Epithelial cell of proximal tubule (primary cell): ENCODE measurements around the gene NKAIN4. TPM values are rescaled to one million over a fixed set of nuclear protein-coding genes. Genes with fewer than 3 reads are reported as not detected.

ENCODE experiments used
- DNase-seq: peaks from one replicate; pipeline ENCODE4 v3.0.0-alpha.2; 2011; ENCODE audit warnings: low read depth
- H3K4me3 ChIP-seq: 2 replicates; pipeline ENCODE4 v1.5.1; 2011; ENCODE audit warnings: low read depth, mild to moderate bottlenecking, low read length
- total RNA-seq: library from RNA; depleted of rRNA; stranded (reverse); fragments of >200 nt; gene quantifications from 2 replicates; pipeline ENCODE4 v1.2.3, GENCODE V29; 2015
- TF ChIP-seq, protein P1 (sequence below): conservative IDR thresholded peaks from 2 replicates; pipeline ENCODE4 v1.5.1; 2012; ENCODE audit warnings: low read depth, mild to moderate bottlenecking, low read length

NKAIN4 gene
- total RNA-seq, 1 donor from 2014 or later = 4.0 TPM

DNA sequence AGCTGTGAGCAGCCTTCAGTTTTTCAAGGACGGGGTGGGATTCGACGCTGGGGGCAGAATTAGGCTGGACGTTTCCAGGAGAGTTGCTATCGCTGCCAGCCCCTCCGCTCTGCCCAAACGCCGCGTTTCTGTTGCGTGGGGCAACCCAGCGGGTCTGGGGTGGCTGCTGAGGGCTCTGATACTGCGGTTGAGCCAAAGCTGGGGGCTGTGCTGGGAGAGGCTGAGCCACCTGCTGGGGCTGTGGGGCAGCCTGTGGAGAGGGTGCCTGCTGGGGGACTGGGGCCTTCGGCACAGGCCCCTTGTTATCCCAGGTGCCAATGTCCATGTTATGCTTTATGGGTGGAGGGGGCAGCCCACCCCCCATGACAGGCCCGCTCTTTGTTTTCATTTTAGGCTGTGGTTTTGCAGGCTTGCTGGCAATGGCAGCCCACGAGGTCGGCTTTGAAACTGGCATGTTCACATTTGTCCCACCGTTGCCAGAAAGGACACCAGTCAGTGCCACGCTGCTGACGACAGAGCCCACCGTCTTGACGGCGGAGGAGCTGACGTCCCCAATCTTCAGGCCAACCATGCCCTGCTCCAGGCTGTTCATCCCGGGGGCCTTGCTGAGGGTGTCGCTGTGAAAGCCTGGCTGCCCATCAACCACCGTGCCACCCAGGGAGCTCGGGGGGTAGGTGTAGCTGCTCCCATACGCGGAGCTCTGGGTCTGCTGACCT lies 51.3 kb downstream of the NKAIN4 start:
- TF ChIP-seq, protein P1, sequence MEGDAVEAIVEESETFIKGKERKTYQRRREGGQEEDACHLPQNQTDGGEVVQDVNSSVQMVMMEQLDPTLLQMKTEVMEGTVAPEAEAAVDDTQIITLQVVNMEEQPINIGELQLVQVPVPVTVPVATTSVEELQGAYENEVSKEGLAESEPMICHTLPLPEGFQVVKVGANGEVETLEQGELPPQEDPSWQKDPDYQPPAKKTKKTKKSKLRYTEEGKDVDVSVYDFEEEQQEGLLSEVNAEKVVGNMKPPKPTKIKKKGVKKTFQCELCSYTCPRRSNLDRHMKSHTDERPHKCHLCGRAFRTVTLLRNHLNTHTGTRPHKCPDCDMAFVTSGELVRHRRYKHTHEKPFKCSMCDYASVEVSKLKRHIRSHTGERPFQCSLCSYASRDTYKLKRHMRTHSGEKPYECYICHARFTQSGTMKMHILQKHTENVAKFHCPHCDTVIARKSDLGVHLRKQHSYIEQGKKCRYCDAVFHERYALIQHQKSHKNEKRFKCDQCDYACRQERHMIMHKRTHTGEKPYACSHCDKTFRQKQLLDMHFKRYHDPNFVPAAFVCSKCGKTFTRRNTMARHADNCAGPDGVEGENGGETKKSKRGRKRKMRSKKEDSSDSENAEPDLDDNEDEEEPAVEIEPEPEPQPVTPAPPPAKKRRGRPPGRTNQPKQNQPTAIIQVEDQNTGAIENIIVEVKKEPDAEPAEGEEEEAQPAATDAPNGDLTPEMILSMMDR = no peak
- H3K4me3 ChIP-seq = no peak overlapping the region
- DNase-seq = no peak

DNA sequence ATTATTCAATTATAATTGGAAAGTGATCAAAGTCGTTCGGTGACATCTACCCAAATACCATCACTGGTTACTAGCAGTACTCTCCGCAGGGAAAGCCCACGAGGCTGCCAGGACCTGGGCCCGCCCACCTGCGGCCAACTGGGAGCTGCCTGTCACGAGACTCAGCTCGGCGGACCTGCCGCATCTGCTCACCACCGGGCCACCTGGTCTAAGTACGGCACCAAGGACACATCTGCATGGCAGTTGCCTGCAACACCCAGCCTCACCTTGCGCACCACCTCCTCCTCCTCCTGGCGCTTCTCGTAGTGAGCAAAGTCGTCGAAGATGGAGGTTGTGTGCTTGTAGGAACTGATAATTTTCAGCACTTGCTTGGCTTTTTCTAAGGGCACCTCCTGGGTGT lies 52.2 kb downstream of the NKAIN4 start:
- DNase-seq = no peak
- TF ChIP-seq, protein P1 = no peak
- no peak overlapping the region for H3K4me3 ChIP-seq

DNA sequence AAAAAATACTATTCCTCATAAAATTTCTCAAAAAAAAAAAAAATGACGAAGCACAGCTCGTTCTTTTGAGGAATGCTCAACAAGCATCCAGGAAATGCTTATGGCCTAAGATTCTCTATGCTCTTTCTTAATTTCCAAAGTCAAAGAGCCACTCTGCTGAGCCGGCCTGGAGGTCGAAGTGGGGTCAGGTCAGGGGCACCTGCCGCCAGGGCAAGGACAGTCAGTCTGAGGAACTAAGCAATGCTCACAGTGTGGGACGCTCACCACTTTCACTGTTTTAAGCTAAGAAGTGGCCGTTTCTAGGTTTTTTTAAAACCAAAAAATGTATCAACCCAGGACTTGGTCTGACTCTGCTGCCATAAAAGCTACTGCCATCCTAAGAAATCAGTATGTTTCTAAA lies 55.7 kb downstream of the NKAIN4 start:
- DNase-seq = no peak
- H3K4me3 ChIP-seq = no peak overlapping the region
- TF ChIP-seq, protein P1 = no peak

DNA sequence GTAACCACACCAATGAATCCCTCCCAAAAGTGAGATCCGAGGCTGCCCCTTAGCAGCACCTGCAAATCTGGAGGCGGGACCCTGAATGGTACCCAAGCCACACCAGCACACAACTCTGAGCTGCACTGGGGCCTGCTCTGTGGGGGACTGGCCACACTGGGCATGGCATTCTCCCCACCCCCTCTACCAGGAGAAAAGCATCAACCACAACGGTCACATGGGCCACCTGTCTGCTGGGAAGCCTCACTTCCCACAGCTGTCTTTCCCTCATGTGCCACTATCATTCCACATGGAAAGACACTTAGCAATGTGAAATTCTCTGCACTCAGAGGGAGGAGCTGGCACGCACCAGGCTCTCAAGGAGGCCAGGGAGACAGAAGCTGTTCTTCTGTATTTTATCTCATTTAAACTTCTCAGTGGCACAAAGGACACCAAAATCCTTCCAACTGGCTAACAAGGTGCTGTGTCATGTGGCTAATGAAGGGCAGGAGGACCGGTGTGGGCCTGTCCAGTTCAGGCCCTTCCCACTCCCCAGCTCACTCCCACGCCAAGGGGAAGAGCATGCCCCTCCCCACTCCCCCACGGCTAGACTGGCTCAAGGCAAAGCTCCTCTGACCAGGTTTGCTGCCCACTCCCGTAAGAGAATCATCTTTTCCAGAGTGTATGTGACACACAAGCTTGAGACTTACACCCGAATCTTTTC lies 57.3 kb downstream of the NKAIN4 start:
- TF ChIP-seq, protein P1 = no peak

DNA sequence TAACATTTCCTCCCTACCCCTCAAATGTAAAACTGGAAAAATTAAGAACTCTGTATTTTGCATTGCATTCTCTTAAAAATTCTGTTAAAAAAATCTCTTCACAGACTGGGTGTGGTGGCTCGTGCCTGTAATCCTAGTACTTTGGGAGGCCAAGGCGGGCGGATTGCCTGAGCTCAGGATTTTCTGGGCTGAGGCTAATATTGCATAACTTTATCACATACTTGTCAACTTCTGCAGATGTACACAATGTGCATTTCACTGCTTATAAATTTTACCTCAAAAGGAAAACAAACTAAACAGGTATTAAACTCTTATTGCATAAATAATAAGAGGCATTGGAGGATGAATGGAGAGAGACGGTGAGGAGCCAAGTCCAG lies 59.5 kb downstream of the NKAIN4 start:
- TF ChIP-seq, protein P1 = no peak
- no peak overlapping the region for H3K4me3 ChIP-seq
- DNase-seq = no peak

More for the DNA sequence above, 57.3 kb downstream of the NKAIN4 start:
- DNase-seq = no peak
- H3K4me3 ChIP-seq = no peak overlapping the region

DNA sequence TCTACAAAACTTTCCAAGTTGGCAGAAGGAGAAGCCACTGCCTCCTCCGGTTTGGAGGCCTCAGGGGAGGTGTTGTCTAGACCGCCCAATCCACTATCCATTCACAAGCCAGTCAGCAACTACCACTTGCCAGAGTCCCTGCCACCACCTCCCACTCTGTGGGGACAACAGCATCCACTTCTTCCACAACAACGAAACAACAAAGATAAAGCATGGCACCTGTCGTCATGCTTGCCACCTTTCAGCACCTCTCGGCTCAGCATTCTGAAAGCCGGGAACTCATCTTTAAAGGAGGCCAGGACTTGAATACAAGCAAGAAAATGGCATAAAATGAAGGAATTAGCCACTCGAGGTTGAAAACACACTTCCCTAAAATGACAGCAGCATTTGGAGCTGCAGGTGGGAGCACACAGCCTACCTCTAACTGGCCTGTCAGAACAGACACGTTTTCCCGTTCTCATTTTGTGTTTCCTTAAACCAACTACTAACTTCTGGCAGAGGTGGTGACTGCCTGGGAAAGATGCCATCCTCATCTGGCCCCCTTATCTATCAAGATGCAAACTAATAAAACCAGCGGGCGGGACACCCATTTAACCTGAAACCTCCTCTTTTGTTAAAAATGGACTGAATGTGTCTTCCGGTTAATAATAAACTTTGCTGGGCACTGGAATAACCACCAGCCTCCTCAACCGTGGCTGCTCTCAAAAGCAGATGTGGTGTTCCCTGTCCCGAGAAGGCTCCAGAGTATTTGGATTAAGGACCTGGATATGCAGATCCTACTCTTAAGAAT lies 60.1 kb downstream of the NKAIN4 start:
- TF ChIP-seq, protein P1 = no peak
- no peak overlapping the region for H3K4me3 ChIP-seq
- no peak for DNase-seq
